HG02884 (cell line): ENCODE results near the gene SRRM1.
A peak's percentile ranks its signal among the peaks of the same experiment; 100 is the strongest.

Experiments used
- ATAC-seq: cut with Tn5 transposase; IDR thresholded peaks from one replicate; pipeline ENCODE4 v1.9.1; 2021; ENCODE audit warnings: mild to moderate bottlenecking, moderate library complexity; ENCODE audit not compliant: unreplicated experiment

SRRM1 gene, protein sequence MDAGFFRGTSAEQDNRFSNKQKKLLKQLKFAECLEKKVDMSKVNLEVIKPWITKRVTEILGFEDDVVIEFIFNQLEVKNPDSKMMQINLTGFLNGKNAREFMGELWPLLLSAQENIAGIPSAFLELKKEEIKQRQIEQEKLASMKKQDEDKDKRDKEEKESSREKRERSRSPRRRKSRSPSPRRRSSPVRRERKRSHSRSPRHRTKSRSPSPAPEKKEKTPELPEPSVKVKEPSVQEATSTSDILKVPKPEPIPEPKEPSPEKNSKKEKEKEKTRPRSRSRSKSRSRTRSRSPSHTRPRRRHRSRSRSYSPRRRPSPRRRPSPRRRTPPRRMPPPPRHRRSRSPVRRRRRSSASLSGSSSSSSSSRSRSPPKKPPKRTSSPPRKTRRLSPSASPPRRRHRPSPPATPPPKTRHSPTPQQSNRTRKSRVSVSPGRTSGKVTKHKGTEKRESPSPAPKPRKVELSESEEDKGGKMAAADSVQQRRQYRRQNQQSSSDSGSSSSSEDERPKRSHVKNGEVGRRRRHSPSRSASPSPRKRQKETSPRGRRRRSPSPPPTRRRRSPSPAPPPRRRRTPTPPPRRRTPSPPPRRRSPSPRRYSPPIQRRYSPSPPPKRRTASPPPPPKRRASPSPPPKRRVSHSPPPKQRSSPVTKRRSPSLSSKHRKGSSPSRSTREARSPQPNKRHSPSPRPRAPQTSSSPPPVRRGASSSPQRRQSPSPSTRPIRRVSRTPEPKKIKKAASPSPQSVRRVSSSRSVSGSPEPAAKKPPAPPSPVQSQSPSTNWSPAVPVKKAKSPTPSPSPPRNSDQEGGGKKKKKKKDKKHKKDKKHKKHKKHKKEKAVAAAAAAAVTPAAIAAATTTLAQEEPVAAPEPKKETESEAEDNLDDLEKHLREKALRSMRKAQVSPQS

DNA sequence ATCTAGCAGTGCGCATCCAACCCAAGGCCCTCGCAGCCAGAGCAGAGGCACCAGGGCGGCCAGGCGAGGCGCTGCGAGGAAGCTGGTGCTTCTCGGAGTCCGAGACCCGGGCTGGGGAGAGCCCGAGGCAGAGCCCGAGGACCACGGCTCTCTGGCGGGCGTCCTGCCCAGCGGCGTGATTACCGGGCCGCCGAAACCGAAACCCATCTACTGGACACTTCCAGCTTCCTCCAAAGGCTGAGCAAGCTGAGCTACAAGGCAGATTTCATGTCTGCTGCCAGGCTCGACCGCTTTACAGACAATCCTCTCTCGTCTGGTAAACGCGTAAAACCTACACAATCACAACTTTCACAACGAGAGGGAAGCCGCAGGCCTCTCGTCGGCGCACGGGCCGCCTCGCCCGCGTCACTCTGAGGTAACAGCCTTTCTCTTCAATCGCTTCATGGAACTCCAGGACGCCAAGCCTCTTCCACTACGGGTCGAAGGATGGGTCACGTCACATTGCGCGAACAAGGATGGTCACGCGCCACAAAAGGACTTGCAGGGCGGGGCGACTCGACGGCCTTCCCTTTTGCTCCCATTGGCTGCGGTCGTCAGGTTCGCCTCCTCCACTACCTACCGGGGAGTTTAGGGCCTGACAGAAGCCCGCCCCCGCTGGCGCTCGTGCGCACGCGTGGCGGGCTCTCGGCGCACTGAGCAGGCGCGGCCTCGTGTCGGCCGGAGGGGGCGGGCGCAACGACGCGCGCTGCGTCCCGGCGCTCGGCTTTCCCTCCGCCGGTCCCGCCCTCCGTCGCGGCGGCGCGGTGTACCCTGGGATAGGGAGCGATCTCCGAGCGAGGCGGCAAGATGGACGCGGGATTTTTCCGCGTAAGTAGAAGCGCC is at the start of gene SRRM1:
Gene SRRM1 (plus strand): TSS at position 822 of the 882 bp plus-strand sequence. CDS start 25 bp downstream, at position 847.
- ATAC-seq: peak; percentile 80

DNA sequence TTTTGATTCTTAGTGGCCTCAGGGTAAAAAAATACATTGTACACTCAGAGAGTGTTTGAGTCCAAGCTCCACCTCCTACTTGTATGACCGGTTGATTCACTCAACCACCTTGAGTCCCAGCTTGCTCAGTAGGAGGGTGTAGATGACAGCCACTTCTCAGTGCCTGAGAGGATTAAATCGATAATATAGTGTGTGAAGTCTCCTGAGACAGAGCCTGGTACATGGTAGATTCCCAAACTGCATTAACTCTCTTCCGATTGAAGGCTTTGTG is 48.8 kb upstream of the SRRM1 start:
- ATAC-seq: no peak

DNA sequence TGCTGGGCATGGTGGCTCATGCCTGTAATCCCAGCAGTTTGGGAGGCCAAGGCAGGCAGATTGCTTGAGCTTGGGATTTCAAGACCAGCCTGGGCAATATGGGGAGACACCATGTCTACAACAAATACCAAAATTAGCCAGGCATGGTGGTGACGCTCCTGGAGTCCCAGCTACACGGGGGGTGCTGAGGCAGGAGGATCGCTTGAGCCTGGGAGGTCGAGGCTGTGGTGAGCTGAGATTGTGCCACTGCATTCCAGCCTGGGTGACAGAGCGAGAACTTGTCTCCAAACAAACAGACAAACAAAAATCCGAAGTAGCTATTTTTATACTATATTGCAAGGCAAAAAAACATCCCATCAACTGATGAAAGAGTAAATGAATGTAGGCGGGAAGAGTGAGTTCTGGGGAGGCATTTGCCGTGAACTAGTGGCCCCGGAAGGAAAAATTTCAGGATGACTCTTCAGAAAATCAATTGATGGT is 46.7 kb upstream of the SRRM1 start:
- no peak for ATAC-seq

- no peak for ATAC-seq
Measured at GRCh38 chr1:24599265-24599664, 43.8 kb upstream of the SRRM1 start.

DNA sequence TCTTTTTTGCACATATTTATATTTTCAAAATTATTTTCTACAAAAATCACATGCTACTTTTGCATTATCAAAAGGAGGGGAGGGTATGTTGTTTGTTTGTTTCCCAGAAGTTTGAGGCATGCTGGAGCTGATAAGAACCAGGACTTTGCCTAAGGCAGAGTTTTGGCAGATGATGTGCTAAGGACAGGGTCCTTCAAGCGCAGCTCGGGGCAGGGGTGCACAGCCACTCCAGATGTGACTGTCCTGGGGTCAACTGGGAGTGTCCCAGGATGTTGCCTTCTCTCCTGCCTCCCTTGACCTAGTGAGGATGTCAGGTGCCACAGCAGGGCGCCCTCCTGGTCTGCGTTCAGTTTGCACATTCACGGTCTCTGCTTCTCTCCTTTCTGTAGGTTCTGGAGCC is 42.6 kb upstream of the SRRM1 start:
- no peak for ATAC-seq

DNA sequence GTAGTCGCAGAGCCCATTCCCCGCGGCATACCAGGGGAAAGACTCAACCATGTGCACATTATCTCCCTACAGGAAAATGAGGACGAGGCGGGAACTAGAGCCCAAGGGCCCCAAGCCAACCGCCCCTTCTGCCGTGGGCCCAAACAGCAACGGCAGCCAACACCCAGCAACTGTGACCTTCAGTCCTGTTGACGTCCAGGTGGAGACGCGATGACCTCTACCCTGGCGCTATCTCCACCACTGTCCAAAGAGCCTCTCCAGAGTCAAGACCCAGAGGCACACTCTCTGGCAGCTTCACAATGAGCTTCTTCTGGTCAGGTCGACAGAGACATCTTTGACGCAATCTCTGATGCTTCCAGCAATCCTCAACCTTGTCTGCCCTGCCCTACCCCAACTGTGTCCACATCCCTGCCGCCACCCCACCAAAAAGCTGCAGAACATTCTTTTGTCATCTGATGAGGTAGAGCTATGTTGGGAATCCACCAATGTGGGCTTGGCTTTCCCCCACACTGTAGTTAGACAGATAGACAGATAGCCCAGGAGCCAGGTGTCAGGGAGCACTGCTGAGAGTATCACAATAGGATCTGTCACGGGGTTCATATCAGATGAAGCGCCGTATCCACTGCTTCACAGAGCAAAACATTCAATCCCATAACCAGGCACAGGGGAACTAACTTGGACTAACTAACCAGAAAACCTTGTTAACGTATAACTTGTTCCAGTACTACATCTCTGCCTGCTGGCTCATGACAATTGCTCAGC is 37.4 kb upstream of the SRRM1 start:
- ATAC-seq: no peak

- no peak for ATAC-seq
Measured at GRCh38 chr1:24606296-24606605, 36.9 kb upstream of the SRRM1 start.

DNA sequence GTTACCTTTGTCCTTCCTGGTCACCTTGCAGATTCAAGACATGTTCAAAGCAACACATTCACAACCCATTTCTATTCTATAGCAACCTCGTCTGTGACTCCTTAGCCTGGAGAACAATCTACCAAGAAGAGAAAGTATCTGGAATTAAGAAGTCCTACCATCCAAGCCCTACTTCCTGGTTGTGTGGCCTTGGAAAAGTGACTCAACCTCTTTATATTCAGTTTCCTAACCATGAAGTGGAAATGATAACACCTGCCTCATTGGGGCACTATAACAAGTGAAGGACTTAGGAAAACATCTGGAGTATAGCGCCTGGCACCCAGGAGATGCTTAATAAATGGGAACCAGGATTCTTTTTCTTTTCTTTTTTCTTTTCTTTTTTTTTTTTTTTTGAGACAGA is 36.5 kb upstream of the SRRM1 start:
- no peak for ATAC-seq

GRCh38 chr1:24609949-24610517 is 33.1 kb upstream of the SRRM1 start:
- no peak for ATAC-seq

DNA sequence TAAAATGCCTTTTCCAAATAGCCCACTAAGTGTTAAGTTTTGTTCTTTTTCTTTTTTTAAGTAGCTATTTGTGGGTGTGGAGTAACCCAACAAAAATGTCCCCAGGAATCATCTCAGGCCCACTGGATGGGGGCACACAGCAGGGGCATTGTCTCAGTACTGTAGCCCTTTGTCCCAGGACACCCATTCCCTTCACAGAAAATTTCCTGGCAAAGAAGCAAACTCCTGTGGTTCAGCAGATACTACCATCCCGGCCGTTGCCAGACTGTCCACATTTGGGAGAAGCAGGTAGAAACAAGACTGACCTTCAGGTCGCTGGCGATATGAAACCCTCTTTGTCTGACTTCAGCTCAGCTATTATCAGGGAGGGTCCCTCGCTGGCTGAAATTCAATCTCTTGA is 23.7 kb upstream of the SRRM1 start:
- no peak for ATAC-seq

DNA sequence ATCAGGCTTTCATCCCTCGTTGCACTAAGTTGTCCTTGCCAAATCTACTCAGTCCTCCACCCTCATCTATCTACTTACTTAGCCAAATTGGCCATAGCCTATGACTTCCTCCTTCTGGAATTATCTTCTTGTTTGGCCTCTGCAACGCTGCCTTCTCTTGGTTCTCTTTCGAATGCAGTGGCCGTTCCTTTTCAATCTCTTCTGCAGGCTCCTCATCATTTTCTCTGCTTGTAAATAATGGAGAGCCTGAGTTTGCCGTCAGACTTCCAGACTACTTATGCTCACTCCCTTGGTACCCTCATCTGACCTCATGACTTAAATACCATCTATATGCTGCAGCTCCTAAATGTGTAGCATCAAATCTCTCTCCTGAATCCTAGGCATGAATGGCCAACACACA is 22.4 kb upstream of the SRRM1 start:
- ATAC-seq: no peak

GRCh38 chr1:24621121-24621520 is 22.0 kb upstream of the SRRM1 start:
- ATAC-seq: no peak

DNA sequence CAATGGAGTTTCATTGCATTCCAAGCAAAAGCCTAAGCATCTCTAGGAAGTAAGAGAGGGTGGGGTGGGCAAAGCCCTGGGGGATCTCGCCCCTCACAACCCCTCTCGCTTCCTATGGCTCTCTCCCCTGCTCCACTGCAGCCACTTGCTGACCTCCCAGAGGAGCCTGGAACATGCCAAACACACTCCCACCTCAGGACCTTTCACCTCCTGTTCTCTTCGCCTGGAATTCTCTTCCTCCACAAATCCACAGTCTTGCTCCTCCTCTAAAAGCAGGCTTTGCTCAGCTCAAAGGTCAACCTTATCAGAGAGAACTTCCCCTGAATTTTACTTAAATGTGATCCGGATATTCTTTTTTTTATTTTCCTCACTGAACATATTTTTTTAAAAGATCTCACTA is 20.9 kb upstream of the SRRM1 start:
- no peak for ATAC-seq

DNA sequence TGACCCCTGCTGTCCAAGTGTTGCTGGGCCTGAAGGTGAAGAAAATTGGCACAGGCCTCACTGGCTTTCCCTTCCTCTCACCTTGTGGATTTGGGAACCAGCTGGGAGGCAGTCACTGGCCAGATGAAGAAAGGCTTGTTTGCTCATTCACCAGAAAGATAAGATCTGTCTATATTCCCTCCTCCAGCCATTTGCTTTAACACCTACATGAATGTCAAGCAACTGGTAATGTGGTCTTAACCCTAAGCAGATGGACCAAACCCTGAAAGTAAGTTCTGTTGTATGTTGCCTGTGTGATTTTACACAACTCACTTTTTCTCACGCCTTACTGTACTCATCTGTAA is 10.3 kb upstream of the SRRM1 start:
- ATAC-seq: no peak

DNA sequence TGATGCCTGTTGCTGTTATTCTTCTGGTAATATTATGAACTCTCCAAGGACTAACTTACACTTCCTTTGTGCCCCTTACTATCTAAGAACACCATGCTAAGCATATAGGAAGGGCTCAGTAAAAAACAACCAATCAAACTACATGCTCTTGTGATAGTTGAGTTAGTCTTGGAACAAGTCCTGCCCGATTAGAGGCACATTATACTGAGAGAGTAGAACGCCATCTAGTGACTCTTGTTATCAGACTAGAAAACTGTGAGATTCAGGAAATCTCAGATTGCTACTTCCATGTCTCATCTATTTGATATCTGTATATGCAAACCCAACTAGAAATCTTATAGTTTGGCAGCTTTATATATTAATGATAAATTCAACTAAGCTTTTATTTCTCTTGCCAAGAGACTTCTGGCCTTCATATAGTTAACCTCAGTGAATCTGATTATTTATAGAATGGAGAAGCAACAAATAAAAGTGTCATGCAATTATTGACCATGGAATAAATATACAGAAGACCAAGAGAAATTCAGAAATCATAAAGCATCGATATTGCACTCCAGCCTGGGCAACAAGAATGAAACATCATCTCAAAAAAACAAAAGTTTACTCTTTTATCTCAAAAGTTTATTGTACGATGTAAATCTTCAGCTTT is 7.8 kb upstream of the SRRM1 start:
- no peak for ATAC-seq

GRCh38 chr1:24636661-24637357 is 6.3 kb upstream of the SRRM1 start:
- no peak for ATAC-seq

DNA sequence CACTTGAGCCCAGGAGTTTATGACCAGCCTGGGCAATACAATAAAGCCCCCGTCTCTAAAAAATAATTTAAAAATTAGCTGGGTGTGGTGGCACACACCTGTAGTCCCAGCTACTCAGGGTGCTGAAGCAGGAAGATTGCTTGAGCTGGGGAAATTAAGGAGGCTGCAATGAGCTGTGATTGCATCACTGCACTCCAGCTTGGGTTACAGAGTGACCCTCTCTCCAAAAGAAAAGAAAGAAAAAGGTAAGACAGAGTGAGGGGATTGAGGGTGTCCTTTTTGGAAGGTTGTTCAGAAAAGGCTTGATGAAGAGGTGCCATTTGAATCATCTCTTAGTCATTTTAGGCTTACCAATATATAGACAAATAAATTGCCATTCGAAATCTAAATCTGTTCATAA is 4.0 kb upstream of the SRRM1 start:
- no peak for ATAC-seq

DNA sequence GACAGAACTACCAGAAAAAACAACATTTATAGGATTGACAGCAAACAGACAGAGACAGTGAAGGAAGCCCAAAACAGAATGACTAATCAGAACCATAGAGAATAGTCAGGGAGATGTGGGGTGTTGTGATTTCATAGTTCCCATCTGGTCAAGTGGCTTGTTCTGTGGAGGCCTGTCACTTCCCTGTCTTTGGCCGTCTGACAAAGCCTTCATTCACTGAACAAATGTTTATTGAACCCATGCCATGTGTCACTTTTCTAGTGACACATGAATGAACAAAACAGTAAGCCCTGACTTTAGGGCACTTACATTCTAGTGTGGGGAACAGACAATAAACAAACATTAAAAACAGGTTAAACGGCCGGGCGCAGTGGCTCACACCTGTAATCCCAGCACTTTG is 3.2 kb upstream of the SRRM1 start:
- no peak for ATAC-seq

GRCh38 chr1:24640288-24640687 is 2.8 kb upstream of the SRRM1 start:
- ATAC-seq: no peak
